Astrocyte (in vitro differentiated cells and primary cell): Measurements from ENCODE around the gene CCDC8.

ENCODE experiments used
- CTCF ChIP-seq: IDR thresholded peaks from 2 replicates; pipeline ENCODE4 v1.5.1; 2011; ENCODE audit warnings: low read depth, mild to moderate bottlenecking, inconsistent platforms, low read length, moderate library complexity; ENCODE audit not compliant: insufficient read depth
- EZH2 ChIP-seq: IDR thresholded peaks from 2 replicates; pipeline ENCODE4 v1.6.1; 2012; ENCODE audit warnings: mild to moderate bottlenecking, low read length, inconsistent platforms; ENCODE audit not compliant: insufficient read depth

GRCh38 chr19:46390866-46391265, 22.5 kb downstream of the CCDC8 start:
- no peak for TF ChIP-seq CTCF
- no peak for TF ChIP-seq EZH2
